Globus pallidus (tissue), 1 donor: Measurements from ENCODE around the gene MKNK2.

Experiments
- DNase-seq: peaks from one replicate; pipeline ENCODE4 v3.0.0-alpha.2; 2015; ENCODE audit warnings: low spot score

MKNK2 gene

DNA sequence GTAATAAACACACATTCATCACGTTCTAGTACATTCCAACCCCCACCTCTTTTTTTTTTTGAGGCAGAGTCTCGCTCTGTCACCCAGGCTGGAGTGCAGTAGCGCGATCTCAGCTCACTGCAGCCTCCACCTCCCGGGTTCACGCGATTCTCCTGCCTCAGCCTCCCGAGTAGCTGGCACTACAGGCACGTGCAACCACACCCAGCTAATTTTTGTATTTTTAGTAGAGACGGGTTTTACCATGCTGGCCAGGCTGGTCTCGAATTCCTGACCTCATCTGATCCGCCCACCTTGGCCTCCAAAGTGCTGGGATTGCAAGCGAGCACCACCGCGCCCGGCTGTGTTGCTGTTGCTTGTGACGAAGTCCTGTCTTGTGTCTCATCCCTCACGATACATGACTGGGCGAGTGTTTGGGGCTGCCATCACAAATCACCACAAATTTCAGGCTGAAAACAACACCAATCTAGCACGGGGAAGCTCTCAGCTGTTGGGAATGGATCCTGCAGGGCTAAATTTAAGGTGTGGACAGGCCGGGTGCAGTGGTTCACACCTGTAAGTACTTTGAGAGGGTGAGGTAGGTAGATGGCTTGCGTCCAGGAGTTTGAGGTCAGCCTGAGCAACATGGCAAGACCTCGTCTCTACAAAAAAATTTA is 29.4 kb upstream of the MKNK2 start:
- DNase-seq, result no peak

GRCh38 chr19:2079865-2080301 is 28.8 kb upstream of the MKNK2 start:
- no peak for DNase-seq

DNA sequence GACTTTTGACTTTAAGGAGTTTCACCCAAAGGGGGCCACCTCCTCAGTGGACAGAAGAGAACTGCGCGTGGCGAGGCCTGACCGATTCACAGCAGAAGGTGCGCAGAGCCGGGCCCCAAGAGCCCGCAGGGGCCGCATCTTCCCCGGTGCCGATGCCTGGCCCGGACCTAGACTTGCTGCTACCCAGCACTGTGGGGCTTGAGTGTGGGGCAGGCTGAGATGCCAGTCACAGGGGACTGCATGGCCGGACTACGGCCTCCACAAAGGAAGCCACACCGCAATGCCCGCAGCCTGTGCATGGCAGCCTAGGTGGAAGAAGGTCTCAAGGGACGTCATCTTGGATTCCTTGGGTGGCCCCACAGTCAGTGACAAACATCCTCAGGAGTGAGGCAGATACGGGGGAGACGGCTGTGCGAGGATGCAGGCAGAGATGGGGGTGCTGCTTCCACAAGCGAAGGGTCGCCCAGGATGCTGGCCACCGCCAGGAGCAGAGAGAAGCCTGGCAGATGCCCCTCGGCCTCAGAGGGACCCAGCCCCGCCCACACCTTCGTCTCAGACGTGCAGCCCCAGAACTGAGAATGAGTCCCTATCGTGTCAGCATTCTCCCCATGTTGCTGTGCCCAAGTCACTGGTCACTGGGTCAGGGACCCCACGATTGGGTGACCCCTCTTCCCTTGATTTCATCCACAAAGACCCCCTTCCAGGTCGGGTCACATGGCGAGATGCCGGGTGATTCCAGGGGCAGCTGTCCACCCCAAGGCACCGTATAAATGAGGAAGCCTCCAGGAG is 28.2 kb upstream of the MKNK2 start:
- DNase-seq, result no peak

- no peak for DNase-seq
Observed at GRCh38 chr19:2077833-2078619, 27.0 kb upstream of the MKNK2 start.

GRCh38 chr19:2077398-2077797 is 26.4 kb upstream of the MKNK2 start:
- DNase-seq, result no peak

DNA sequence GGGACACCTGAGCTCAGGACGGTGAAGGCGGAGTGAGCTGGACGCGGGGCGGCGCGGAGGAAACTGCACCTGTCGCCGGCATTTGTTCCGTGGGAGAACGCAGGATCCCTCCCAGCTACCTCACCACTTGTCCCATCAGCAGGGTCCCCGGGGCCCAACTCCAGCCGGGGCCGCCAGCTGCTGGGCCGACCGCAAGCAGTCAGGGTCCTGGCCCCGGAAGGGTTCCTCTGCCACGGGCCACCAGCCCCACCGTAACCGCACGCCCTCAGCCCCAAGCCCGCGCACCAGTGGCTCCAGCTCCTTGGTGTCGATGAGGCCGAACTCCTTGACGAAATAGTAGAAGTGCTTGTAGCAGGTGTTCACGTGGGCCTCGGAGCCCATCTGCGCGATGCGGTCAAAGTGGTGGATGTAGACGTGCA is 25.5 kb upstream of the MKNK2 start:
- DNase-seq, result no peak

DNA sequence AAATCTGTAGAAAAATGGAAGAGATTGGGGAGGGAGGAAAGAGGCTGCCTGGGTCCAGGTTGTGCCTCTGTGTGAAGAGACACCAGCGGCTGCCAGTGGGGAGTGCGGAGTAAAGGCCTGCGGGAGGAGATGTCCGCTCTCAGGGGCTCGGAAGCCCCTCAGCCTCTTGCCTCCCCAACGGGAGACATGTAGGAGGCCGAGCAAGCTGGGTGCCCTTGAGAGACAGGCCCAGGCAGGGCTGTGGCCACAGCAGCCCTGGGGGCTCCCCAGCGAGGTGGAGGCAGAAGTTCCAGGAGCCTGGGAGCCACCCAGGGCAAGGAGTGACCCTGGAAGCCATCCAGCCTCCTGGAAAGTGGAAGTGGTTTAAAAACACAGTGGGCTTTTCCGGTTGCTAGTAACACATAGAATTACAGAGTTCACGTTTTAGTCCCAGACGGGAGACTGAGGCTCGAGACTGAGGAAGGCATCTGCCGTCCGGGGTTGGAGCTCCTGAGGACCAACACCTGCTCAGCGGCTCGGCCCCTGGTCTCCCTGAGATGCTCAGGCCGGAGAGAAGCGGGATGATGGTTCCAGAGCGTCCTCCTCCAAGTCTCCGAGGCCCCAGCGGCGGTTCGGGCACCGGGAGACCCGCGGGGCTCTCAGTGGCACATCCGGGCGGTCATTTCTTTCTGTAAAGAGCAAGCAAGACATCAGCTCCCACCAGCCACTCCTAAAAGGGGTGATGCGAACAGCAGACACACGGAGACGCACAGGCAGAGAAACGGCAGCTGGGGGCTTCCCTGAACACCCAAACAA is 21.9 kb upstream of the MKNK2 start:
- no peak for DNase-seq

DNA sequence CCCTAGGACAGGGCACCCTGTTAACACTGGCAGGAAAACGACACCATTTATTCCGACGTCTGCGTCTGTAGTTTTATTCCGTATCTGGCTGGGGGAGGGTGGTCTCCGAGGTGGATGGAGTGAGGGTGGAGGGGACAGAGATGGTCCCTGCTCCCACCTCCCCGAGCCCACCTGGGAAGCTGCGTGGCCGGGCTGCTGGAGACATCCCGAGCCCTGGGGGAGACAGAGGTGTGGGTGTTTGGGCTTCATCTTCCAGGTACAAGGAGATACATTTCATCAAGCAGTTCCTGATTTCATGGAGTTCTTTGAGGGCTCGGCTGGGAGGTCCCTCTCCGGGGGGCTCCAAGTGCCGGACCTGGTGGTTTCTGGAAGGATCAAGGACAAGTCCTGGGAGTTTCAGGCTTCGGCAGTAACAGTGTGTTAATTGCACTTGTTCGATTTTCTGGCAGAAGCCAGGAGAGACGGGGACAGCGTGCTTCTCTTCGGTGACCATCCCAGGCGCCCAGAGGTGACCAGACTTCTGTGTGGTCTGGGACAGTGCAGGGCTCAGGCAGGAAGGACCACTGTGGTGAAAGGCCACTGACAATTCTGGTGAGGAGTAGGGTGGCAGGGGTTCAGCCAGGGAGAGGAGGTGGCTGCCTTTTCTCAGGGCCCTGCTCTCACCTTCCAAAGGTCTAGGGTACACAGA is 20.1 kb upstream of the MKNK2 start:
- no peak for DNase-seq

- no peak for DNase-seq
Observed at GRCh38 chr19:2070436-2070827, 19.4 kb upstream of the MKNK2 start.

- peak; percentile 58 for DNase-seq
Observed at GRCh38 chr19:2064788-2065524, 13.9 kb upstream of the MKNK2 start.

DNA sequence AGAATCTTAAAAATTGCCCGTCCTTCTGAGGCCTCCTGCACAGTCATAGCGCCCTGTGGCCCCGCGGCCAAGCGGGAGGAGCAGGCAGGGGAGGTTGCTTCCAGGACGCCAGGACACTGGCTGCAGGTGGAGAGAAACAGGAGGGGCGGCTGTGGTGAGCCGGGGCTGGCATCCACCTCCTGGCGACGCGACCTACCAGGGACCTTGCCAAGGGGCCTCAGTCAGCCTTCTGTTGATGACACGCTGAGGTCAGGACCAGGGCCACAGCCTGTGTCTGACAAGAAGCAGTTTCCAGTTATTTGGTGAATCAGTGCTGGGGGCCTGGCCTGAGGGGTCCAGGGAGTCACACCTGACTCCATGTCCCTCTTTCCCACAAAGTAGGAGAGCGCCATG is 13.3 kb upstream of the MKNK2 start:
- DNase-seq, result no peak

DNA sequence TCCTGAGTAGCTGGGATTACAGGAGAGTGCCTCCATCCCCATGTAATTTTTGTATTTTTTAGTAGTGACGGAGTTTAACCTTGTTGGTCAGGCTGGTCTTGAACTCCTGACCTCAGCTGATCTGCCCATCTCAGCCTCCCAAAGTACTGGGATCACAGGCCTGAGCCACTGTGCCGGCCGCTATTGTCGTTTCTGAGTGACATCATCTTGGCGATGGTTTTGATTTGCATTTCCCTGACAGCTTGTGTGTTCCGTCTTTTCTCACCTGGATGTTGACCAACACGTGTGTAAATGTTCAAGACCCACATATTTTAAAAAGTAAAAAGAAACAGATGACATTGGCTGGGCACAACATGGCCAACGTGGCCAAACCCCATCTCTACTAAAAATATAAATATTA is 12.8 kb upstream of the MKNK2 start:
- no peak for DNase-seq

- no peak for DNase-seq
Observed at GRCh38 chr19:2062770-2063169, 11.7 kb upstream of the MKNK2 start.

DNA sequence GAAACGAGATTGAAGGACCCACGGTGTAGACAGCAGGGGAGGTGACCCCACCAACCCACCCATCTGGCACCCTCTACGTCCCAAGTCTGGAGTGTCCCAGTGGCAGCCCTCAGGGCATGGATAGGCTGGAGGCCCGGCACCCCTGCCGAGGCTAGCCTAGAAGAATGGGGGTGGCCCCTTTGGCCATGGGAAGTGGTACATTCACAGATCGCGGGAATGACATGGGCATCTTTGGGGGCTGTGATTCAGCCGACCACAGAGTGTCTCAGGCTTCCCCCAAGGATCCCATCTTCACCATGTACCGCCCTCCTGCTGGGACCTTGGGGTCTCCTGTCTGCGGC is 11.3 kb upstream of the MKNK2 start:
- DNase-seq, result no peak

GRCh38 chr19:2061495-2062388 is 10.7 kb upstream of the MKNK2 start:
- peak; percentile 98 for DNase-seq

GRCh38 chr19:2060884-2061494 is 9.9 kb upstream of the MKNK2 start:
- DNase-seq, result no peak

GRCh38 chr19:2059422-2060201 is 8.6 kb upstream of the MKNK2 start:
- peak; percentile 75 for DNase-seq

GRCh38 chr19:2058570-2059421 is 7.8 kb upstream of the MKNK2 start:
- DNase-seq, result no peak
